CD4-positive, alpha-beta T cell (primary cell): ENCODE measurements around the gene RNF181. TPM values are rescaled to one million over a fixed set of nuclear protein-coding genes. Genes with fewer than 3 reads are reported as not detected.
"Not testable (repeated sequence)": the region's sequence is repeated elsewhere in the genome, so short reads cannot be mapped to it uniquely, and the experiment has no call there.

Source experiments
- ATAC-seq: fragments of 200-7000 bp; cut with Tn5 transposase; one replicate; pipeline ENCODE4 v1.10.0; 2022; ENCODE audit warnings: mild to moderate bottlenecking; ENCODE audit not compliant: poor library complexity
- CTCF ChIA-PET: fragments of 350-600 bp; sonication (Branson Sonifier 250); formaldehyde crosslinking; loops from one replicate; lab custom pipeline; 2021; ENCODE audit warnings: antibody characterized with exemption, inconsistent platforms; lab: Charles Lee
- POLR2A ChIA-PET: fragments of 350-600 bp; sonication (Branson Sonifier 250); formaldehyde crosslinking; loops from one replicate; lab custom pipeline; 2021; ENCODE audit warnings: antibody characterized with exemption, inconsistent platforms; lab: Charles Lee
- DNase-seq, 14 experiments: peaks; one replicate each; pipeline ENCODE4 v3.0.0-alpha.2; 2013 to 2020; ENCODE audit warnings: mixed read lengths in 2 of 14
- H3K27ac ChIP-seq, 2 donors: one replicate each; pipeline versions ENCODE4 v1.5.1 to v1.7.0; 2013; ENCODE audit warnings: low read length in 2 of 2, low read depth in 1 of 2, mild to moderate bottlenecking in 1 of 2
- H3K27me3 ChIP-seq, 2 experiments: 1 replicate in 1 of 2; 2 replicates in 1 of 2; pipeline versions ENCODE4 v1.6.1 to v1.7.0; 2013; ENCODE audit warnings: low read length in 2 of 2, control low read depth in 1 of 2, mild to moderate bottlenecking in 1 of 2, moderate library complexity in 1 of 2; ENCODE audit not compliant: insufficient read depth in 2 of 2, control insufficient read depth in 1 of 2
- H3K36me3 ChIP-seq: one replicate; pipeline ENCODE4 v1.6.1; 2013; ENCODE audit warnings: low read length, control low read depth; ENCODE audit not compliant: insufficient read depth
- H3K4me1 ChIP-seq: one replicate; pipeline ENCODE4 v1.6.1; 2013; ENCODE audit warnings: low read length, control low read depth; ENCODE audit not compliant: insufficient read depth
- H3K4me3 ChIP-seq: one replicate; pipeline ENCODE4 v1.5.1; 2013; ENCODE audit warnings: mild to moderate bottlenecking, low read length, moderate library complexity
- H3K9me3 ChIP-seq, 2 experiments: 1 replicate in 1 of 2; 2 replicates in 1 of 2; pipeline versions ENCODE4 v1.6.1 to v1.7.0; 2013; ENCODE audit warnings: low read length in 2 of 2, mild to moderate bottlenecking in 2 of 2, control low read depth in 1 of 2, moderate library complexity in 1 of 2; ENCODE audit not compliant: control insufficient read depth in 1 of 2, insufficient read depth in 1 of 2
- H3K27ac Mint-ChIP-seq: one replicate; pipeline ENCODE4 v1.8.0; 2020; ENCODE audit warnings: mixed read lengths
- H3K27me3 Mint-ChIP-seq: one replicate; pipeline ENCODE4 v1.8.0; 2021; ENCODE audit warnings: mixed read lengths
- H3K36me3 Mint-ChIP-seq: one replicate; pipeline ENCODE4 v1.8.0; 2021; ENCODE audit warnings: low read depth, mixed read lengths
- H3K4me1 Mint-ChIP-seq: one replicate; pipeline ENCODE4 v1.8.0; 2021; ENCODE audit warnings: low read depth, mixed read lengths
- H3K4me3 Mint-ChIP-seq: one replicate; pipeline ENCODE4 v1.8.0; 2020; ENCODE audit warnings: mild to moderate bottlenecking, mixed read lengths
- H3K9me3 Mint-ChIP-seq: one replicate; pipeline ENCODE4 v1.8.0; 2020; ENCODE audit warnings: mixed read lengths
- CTCF ChIP-seq: fragments of 200-600 bp; IDR thresholded peaks from one replicate; pipeline ENCODE4 v1.8.0; 2022; ENCODE audit warnings: antibody characterized with exemption, mild to moderate bottlenecking
- intact Hi-C, 2 experiments: fragments of 100-400 bp; cut with DNase I in 1 of 2; cut with micrococcal nuclease in 1 of 2; formaldehyde crosslinking; loops; one replicate each; pipeline versions ENCODE4 v1.15.1 to v1.9.0; 2023 to 2025; cut with DNase I, micrococcal nuclease
- total RNA-seq, 174 experiments: library from RNA in 2 of 174; stranded (reverse) in 2 of 174; gene quantifications; one replicate each; pipeline ENCODE4 v1.2.3 and lab custom pipeline; 2021 to 2026

RNF181 gene
- total RNA-seq, 2 experiments from 2014 or later = 41.5 to 43.8 TPM

GRCh38 chr2:85601771-85602475 lies 6.4 kb downstream of the RNF181 start:
- peak in 1 of 14 experiments; percentile 39 for DNase-seq
- peak overlapping the region; percentile 62 for H3K27ac Mint-ChIP-seq
- CTCF ChIA-PET = interaction anchor here (1.4 kb wide), 1 partner anchor 50 kb away, joined by 4 read pairs; no protein-coding TSS in a partner anchor

GRCh38 chr2:85602476-85603234 lies 7.1 kb downstream of the RNF181 start, which contains the start of gene TMEM150A:
Gene TMEM150A, minus strand, starts transcription at chr2:85602698. Its CDS starts 750 bp downstream, at chr2:85601948.
- Mint-ChIP-seq H3K4me3 (peak within 1 kb of the TSS; percentile 94), H3K27ac (peak within 1 kb of the TSS; percentile 76), H3K27me3 (no peaks in the 10 kb centered on the region), H3K9me3 (no peaks in the 10 kb centered on the region), H3K36me3 (peaks cover 31% of the 10 kb centered on the region), H3K4me1 (peaks cover 30% of the 10 kb centered on the region)
- DNase-seq = peak; percentile 67 to 93 (median 85)
- ChIA-PET POLR2A (interaction anchor here (0.7 to 2.9 kb wide), 9 partner anchors 9 to 695 kb away, joined by 3 to 23 read pairs (median 5); partner anchors contain the start of genes C2orf68, MAT2A and VAMP8), CTCF (interaction anchor here (0.9 to 1.4 kb wide), 3 partner anchors 9 to 51 kb away, joined by 3 to 4 read pairs (median 3); partner anchors contain the start of gene C2orf68)
- Histone ChIP-seq H3K9me3 (no peaks in the 10 kb centered on the region), H3K4me1 (peaks cover 39% of the 10 kb centered on the region), H3K36me3 (peaks cover 36% of the 10 kb centered on the region), H3K27ac (peak within 1 kb of the TSS; percentile 40 to 44), H3K4me3 (peak within 1 kb of the TSS; percentile 97), H3K27me3 (no peaks in the 10 kb centered on the region)
- intact Hi-C loops = loop anchor here (2.0 to 5.0 kb wide), 3 partner anchors 14 to 180 kb away; partner anchors contain the start of genes GGCX (in 1 of the 2) and USP39 (in 1 of the 2)
- TF ChIP-seq CTCF = peak; percentile 31
- ATAC-seq = peak; percentile 90

More at GRCh38 chr2:85601771-85602475, 6.4 kb downstream of the RNF181 start:
- peak; percentile 3 for ATAC-seq
- TF ChIP-seq CTCF = no peak
- POLR2A ChIA-PET = interaction anchor here (0.7 to 2.9 kb wide), 8 partner anchors 10 to 695 kb away, joined by 3 to 23 read pairs (median 4); partner anchors contain the start of genes C2orf68, MAT2A and VAMP8
- peak overlapping the region; percentile 97 for H3K4me3 ChIP-seq
- H3K36me3 Mint-ChIP-seq = peaks cover 34% of the 10 kb centered on the region
- H3K9me3 ChIP-seq = no peaks in the 10 kb centered on the region
- no peaks in the 10 kb centered on the region for H3K9me3 Mint-ChIP-seq
- H3K27me3 Mint-ChIP-seq = no peaks in the 10 kb centered on the region
- H3K4me1 Mint-ChIP-seq = peaks cover 35% of the 10 kb centered on the region
- peak overlapping the region; percentile 88 for H3K4me3 Mint-ChIP-seq
- peaks cover 36% of the 10 kb centered on the region for H3K36me3 ChIP-seq
- H3K4me1 ChIP-seq = peaks cover 47% of the 10 kb centered on the region
- no peaks in the 10 kb centered on the region for H3K27me3 ChIP-seq
- peak overlapping the region; percentile 13 to 17 for H3K27ac ChIP-seq
- intact Hi-C loops = loop anchor here (2.0 to 5.0 kb wide), 3 partner anchors 15 to 180 kb away; partner anchors contain the start of genes GGCX (in 1 of the 2) and USP39 (in 1 of the 2)

- POLR2A ChIA-PET = interaction anchor here (1.2 to 1.9 kb wide), 2 partner anchors 12 to 43 kb away, joined by 4 to 13 read pairs; partner anchors contain the start of genes GGCX and USP39
- H3K27me3 Mint-ChIP-seq, DNase-seq, H3K4me3 ChIP-seq, H3K9me3 ChIP-seq, CTCF ChIA-PET, ATAC-seq, H3K9me3 Mint-ChIP-seq, H3K27ac ChIP-seq, H3K27me3 ChIP-seq: not testable (repeated sequence)
- Mint-ChIP-seq H3K4me1 (peaks cover 44% of the 10 kb centered on the region), H3K27ac (peak overlapping the region; percentile 21), H3K4me3 (peak overlapping the region; percentile 61), H3K36me3 (peaks cover 42% of the 10 kb centered on the region)
- H3K36me3 ChIP-seq = peaks cover 37% of the 10 kb centered on the region
- H3K4me1 ChIP-seq = peaks cover 43% of the 10 kb centered on the region
- intact Hi-C loops = loop anchor here in 1 of 2 experiments (5.0 kb wide), 2 partner anchors 42 to 182 kb away; partner anchors contain the start of gene GGCX
Observed at GRCh38 chr2:85604133-85604444, 8.5 kb downstream of the RNF181 start.
